ENCODE results near the gene PNLIPRP2.

DNA sequence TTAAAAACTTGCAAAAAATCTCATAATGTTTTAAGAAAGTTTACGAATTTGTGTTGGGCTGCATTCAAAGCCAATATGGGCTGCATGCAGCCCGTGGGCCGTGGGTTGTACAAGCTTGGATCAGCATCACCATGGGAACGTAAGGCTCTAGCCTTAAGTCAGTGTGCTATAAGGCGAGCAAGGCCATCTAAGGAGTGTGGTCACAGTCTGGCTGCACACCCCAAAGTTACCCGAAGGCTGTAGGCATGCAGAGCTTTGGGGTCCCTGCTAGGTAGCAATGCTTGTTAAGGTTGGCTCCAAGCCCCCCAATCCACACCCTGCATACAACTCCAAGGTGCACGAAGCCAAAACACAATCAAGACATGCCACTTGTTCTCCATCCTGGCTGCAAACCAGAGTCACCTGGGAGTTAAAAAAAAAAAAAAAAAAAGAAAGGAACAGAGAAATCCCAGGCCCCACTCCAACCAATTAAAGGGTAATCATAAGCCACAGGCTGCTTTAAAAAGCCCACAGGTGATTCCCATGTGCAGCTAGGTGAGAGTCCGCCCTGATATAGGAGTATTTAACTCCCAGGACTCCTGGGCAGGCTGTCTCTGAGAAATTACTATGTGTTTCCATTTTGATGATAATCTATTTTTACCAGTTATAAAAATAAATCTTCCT, 8.5 kb upstream of the PNLIPRP2 start:
- TF ChIP-seq YY1 (IDR thresholded peaks at IDR 0.05; ENCODE audit: insufficient read depth, insufficient read length) (no peak), ZNF274 (IDR thresholded peaks at IDR 0.05; ENCODE audit: low read depth, low read length) (no peak), SUZ12 (IDR thresholded peaks at IDR 0.05; ENCODE audit: extremely low read depth, insufficient read depth, insufficient read length) (no peak)

Data from NT2/D1 (cell line).